Kidney (tissue), 14 donors: ENCODE results near the gene KY. TPM values are rescaled to one million over a fixed set of nuclear protein-coding genes. Genes with fewer than 3 reads are reported as not detected.

ENCODE experiments used
- DNase-seq, 5 donors: peaks; one replicate each; pipeline ENCODE4 v3.0.0-alpha.2; 2013 to 2020
- FAIRE-seq: peaks from 2 replicates; lab custom pipeline; 2012; peaks lifted over from hg19 to GRCh38; lab: Jason Lieb, UNC
- H3K27ac ChIP-seq, 2 donors: one replicate each; pipeline ENCODE4 v1.7.0; 2013; ENCODE audit warnings: low read depth in 2 of 2, low read length in 2 of 2, inconsistent platforms in 1 of 2
- H3K27me3 ChIP-seq: one replicate; pipeline ENCODE4 v1.7.1; 2013; ENCODE audit warnings: low read length, inconsistent platforms; ENCODE audit not compliant: control insufficient read depth, insufficient read depth
- H3K36me3 ChIP-seq, 3 donors: one replicate each; pipeline versions ENCODE4 v1.7.0 to v1.7.1; 2013; ENCODE audit warnings: low read length in 3 of 3, control low read depth in 1 of 3, inconsistent platforms in 1 of 3; ENCODE audit not compliant: insufficient read depth in 3 of 3, control insufficient read depth in 2 of 3
- H3K4me1 ChIP-seq, 3 donors: one replicate each; pipeline versions ENCODE4 v1.7.0 to v1.7.1; 2013; ENCODE audit warnings: low read length in 3 of 3, inconsistent platforms in 1 of 3, low read depth in 1 of 3; ENCODE audit not compliant: control insufficient read depth in 2 of 3, insufficient read depth in 2 of 3
- H3K4me3 ChIP-seq, 3 donors: one replicate each; pipeline versions ENCODE4 v1.7.0 to v1.8.1; 2013; ENCODE audit warnings: low read length in 3 of 3, control low read depth in 1 of 3, inconsistent platforms in 1 of 3
- H3K9ac ChIP-seq, 3 donors: one replicate each; pipeline versions ENCODE4 v1.7.0 to v1.7.1; 2013; ENCODE audit warnings: low read length in 3 of 3, control low read depth in 1 of 3, inconsistent platforms in 1 of 3
- H3K9me3 ChIP-seq, 3 donors: one replicate each; pipeline versions ENCODE4 v1.7.0 to v1.7.1; 2013; ENCODE audit warnings: low read length in 3 of 3, control low read depth in 1 of 3, inconsistent platforms in 1 of 3; ENCODE audit not compliant: control insufficient read depth in 2 of 3, insufficient read depth in 1 of 3
- CTCF ChIP-seq: IDR thresholded peaks from 3 replicates; pipeline ENCODE4 v1.5.1; 2012; ENCODE audit warnings: mild to moderate bottlenecking, moderate library complexity, borderline replicate concordance; ENCODE audit not compliant: insufficient read depth; ENCODE audit errors: extremely low read depth
- intact Hi-C: fragments of 100-400 bp; cut with DNase I; formaldehyde crosslinking; loops from one replicate; pipeline ENCODE4 v1.11.1; 2022
- polyA plus RNA-seq: library from polyadenylated mRNA; stranded (reverse); fragments of 350-450 nt; fragmentation: Illumina TruSeq; extraction: RNeasy Lipid Tissue Mini Kit (QIAGEN cat#74804); gene quantifications from one replicate; pipeline ENCODE4 v1.2.3, GENCODE V29; 2014; ENCODE audit warnings: low read depth, low replicate concordance; ENCODE audit not compliant: insufficient read depth
- total RNA-seq: library from RNA; stranded (reverse); fragmentation: NEBNext Ultra II Directional; extraction: Animal tissue kit (Norgen Biotek cat#: 25700); gene quantifications from one replicate; pipeline ENCODE4 v1.2.1, GENCODE V29; 2021
- donor health status: control.
- donor health status: control.
- donor health status: control.
- donor health status: control.
- donor health status: control.
- donor health status: DM: yes; HTN: yes; CAD: no.
- donor health status: Normal renal cell carcinoma (clear cell type).

Gene KY
- total and polyA plus RNA-seq, 2 donors from 2014 or later = 0.50 to 0.69 TPM

DNA sequence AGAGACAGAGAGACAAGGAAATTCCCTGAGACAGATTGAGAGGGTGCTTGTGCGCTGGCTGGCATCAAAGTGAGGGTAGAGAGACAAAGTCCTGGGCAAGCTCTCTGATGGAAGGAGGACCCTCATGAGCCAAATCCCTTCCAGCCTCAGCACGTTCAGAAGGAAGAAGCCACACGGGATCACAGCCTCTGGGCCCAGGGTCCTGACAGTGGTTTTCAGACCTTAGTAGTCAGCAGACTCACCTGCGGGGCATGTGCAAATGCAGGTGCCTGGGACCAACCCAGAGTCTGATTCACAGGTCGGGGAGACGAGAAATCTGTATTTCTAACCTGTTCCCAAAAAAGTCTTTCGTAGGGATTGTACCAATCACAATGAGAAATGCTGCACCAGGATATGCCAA is 15.2 kb upstream of the KY start:
- no peak overlapping the region for H3K9ac ChIP-seq
- no peak overlapping the region for H3K27ac ChIP-seq
- TF ChIP-seq CTCF = no peak
- H3K9me3 ChIP-seq = no peaks in the 10 kb centered on the region
- H3K4me3 ChIP-seq = no peak overlapping the region
- H3K4me1 ChIP-seq = peaks cover 0 to 3% (median 0%) of the 10 kb centered on the region in 3 donors
- no peaks in the 10 kb centered on the region for H3K36me3 ChIP-seq
- no peaks in the 10 kb centered on the region for H3K27me3 ChIP-seq
- FAIRE-seq (no peak), DNase-seq (no peak)
- intact Hi-C loops = no loop called here

- no peak for DNase-seq
- TF ChIP-seq CTCF = no peak
- Histone ChIP-seq H3K4me1 (peaks cover 0 to 3% (median 0%) of the 10 kb centered on the region in 3 donors), H3K4me3 (no peak overlapping the region), H3K27me3 (no peaks in the 10 kb centered on the region), H3K9ac (no peak overlapping the region), H3K9me3 (no peaks in the 10 kb centered on the region), H3K36me3 (no peaks in the 10 kb centered on the region), H3K27ac (no peak overlapping the region)
- FAIRE-seq = no peak
- intact Hi-C loops = no loop called here
Observed at GRCh38 chr3:134665243-134665642, 14.4 kb upstream of the KY start.

DNA sequence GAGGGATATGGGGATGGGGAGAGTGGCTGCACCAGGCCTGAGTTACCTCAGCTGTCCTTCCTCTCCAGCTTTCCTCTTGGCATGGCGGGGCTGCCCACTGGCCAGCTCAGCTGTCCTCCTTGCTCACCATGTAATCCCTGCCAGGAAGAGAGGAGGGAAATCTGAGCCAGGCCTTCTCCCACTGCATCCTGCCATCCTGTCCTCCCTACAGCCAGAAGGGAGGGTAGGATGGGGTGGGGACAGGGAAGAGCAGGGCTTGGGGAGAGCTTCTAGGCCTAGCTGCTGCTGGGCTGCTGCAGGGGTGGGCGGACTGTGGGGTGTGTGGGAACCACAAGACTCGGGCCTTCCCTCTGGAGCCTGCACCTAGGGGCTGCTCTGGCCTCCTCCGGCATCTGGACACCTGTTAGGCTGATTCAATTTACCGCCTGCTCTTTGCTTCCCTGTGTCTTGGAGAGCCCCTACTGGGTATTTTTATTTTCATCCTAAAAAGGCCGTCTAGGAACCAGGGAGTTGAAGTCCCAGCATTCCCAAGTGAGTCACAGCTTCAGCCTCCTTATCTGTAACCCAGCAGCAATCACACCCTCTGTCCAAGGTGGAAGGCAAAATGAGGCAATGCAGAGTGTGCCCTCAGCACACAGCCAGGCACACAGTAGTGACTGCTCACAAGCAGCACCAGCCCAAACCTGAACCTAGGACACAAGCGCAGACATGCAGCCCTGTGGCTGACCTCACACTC is 13.1 kb upstream of the KY start:
- no peak overlapping the region for H3K27ac ChIP-seq
- peaks cover 0 to 3% (median 0%) of the 10 kb centered on the region in 3 donors for H3K4me1 ChIP-seq
- no peak for FAIRE-seq
- peak in 3 of 5 donors; percentile 44 to 66 (median 62) for DNase-seq
- intact Hi-C loops = no loop called here
- no peaks in the 10 kb centered on the region for H3K9me3 ChIP-seq
- no peaks in the 10 kb centered on the region for H3K27me3 ChIP-seq
- no peak overlapping the region for H3K9ac ChIP-seq
- no peak for TF ChIP-seq CTCF
- no peak overlapping the region for H3K4me3 ChIP-seq
- no peaks in the 10 kb centered on the region for H3K36me3 ChIP-seq
